COLO829 (cell line): ENCODE data around the gene ZNF568.
A peak's percentile ranks its signal among the peaks of the same experiment; 100 is the strongest.

Source experiments
- DNase-seq: peaks from one replicate; pipeline ENCODE4 v3.0.0; 2012; ENCODE audit warnings: low spot score

ZNF568 gene

GRCh38 chr19:36999313-36999712, 83.2 kb downstream of the ZNF568 start:
- DNase-seq, result no peak

- DNase-seq, result peak; percentile 12
Measured at GRCh38 chr19:37007587-37008220, 91.6 kb downstream of the ZNF568 start.

- DNase-seq, result no peak
Measured at GRCh38 chr19:37009871-37010270, 93.7 kb downstream of the ZNF568 start.

DNA sequence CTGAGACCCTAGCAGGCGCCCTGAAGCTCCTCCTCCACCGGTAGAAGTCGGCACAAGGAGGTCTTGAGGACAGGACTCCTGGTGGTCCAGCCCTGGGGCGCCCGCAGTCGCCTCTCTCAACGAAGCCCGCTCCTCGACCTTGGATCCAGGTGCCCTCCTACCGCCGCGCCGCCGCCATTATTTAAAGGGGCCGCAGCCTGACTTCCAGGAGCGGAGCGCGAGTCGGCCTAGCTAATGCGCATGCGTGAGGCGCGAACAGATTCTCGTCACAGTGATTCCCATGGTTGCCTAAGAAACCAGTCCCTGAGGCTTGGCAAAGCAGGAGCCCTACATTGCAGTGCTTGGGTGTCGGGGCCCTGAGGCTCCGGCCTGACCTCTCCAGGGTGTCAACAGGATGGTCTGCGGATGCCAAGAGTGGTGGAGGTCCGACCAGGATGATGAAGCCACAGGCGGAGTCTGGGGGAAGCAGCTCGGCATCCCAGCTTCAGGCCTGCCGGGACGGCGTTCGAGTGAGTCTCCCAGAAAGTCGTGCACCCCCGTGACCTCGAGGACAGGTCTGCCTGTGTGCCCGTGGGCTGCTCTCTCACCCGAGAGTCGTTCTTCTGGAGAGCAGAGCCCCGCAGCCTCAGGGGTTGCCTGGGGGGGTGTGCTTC, 96.1 kb downstream of the ZNF568 start:
- DNase-seq, result no peak

DNA sequence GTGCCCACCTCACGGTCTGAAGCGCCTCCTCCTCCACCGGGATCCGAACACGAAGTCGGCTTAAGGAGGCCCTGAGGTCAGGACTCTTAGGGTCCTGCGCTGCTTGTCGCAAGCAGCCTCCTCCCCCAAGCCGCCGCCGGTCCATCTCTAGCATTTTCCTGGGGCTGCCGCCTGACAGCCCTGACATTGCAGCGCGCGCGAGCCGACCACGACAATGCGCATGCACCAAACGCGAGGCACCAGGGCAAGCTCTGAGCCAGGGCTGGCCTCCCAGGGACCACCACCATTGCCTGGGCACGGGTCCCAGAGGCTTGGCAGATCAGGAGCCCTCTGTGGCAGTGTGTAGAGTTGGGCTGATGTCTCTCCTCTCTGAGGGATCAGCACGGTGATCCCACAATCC, 98.3 kb downstream of the ZNF568 start:
- DNase-seq, result no peak

DNA sequence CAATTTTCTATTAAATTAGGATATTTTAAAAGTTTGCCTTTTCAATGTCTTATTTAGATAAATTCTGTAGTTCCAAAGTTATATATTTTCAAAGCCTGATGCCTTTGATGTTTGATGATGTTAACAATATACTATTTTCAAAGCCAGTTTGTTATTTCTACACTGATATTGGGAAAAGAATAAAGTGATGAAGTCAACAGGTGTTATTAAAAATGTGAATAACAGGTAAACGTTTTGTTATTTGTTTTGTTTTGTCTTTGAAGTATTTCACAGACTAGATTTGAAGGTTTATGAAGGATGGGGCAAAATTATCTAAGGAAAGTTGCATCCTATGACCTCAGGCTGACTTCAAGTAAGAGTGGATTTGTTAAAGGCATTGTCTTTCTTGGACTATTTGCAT, 129.0 kb downstream of the ZNF568 start:
- no peak for DNase-seq
